Endothelial cell (in vitro differentiated cells): ENCODE measurements around the gene KLHL22. TPM values are rescaled to one million over a fixed set of nuclear protein-coding genes. Genes with fewer than 3 reads are reported as not detected.

ENCODE experiments used
- DNase-seq: peaks from one replicate; pipeline ENCODE4 v3.0.0; 2021; ENCODE audit warnings: low spot score
- H3K27ac Mint-ChIP-seq: one replicate; pipeline ENCODE4 v1.8.0; 2021; ENCODE audit warnings: mixed read lengths, inconsistent platforms; ENCODE audit not compliant: unreplicated experiment
- H3K27me3 Mint-ChIP-seq: one replicate; pipeline ENCODE4 v1.8.0; 2021; ENCODE audit warnings: mild to moderate bottlenecking, moderate library complexity, mixed read lengths, inconsistent platforms; ENCODE audit not compliant: unreplicated experiment
- H3K36me3 Mint-ChIP-seq: one replicate; pipeline ENCODE4 v1.8.0; 2021; ENCODE audit warnings: mild to moderate bottlenecking, low read depth, mixed read lengths, inconsistent platforms; ENCODE audit not compliant: unreplicated experiment
- H3K4me1 Mint-ChIP-seq: one replicate; pipeline ENCODE4 v1.8.0; 2021; ENCODE audit warnings: mild to moderate bottlenecking, mixed read lengths, inconsistent platforms; ENCODE audit not compliant: unreplicated experiment
- H3K4me3 Mint-ChIP-seq: one replicate; pipeline ENCODE4 v1.8.0; 2021; ENCODE audit warnings: mild to moderate bottlenecking, mixed read lengths, inconsistent platforms; ENCODE audit not compliant: unreplicated experiment
- H3K9me3 Mint-ChIP-seq: one replicate; pipeline ENCODE4 v1.8.0; 2021; ENCODE audit warnings: mixed read lengths, inconsistent platforms; ENCODE audit not compliant: unreplicated experiment
- total RNA-seq: library from RNA; stranded (reverse); fragmentation: NEBNext Ultra II Directional; extraction: Animal tissue kit (Norgen Biotek cat#: 25700); gene quantifications from one replicate; pipeline ENCODE4 v1.2.1, GENCODE V29; 2021; ENCODE audit not compliant: unreplicated experiment
- TF ChIP-seq, protein P1 (sequence below): fragments of 200-600 bp; sonication (generic); IDR thresholded peaks from one replicate; pipeline ENCODE4 v1.5.0; 2021; ENCODE audit warnings: antibody characterized with exemption; ENCODE audit not compliant: unreplicated experiment

The KLHL22 gene
- total RNA-seq, 1 donor from 2014 or later, result 19.4 TPM

DNA sequence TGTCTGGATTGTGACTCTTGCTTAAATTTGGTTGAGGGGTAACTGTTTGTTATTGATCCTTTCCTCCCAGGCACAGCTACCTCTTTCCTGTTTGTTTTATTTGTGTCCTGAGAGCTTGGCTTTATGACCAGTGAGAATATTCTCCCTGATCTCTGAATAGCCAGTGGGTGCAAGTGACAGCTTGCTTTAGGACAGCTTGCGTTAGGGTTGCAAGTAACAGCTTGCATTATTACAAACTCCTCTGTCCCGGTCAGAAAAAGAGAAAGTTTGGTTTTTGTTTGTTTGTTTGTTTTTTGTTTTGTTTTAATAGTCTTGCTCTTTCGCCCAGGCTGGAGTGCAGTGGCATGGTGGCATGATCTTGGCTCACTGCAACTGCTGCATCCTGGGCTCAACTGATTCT is 3.3 kb upstream of the KLHL22 start:
- no peaks in the 10 kb centered on the region for H3K9me3 Mint-ChIP-seq
- DNase-seq, result no peak
- peaks cover 7% of the 10 kb centered on the region for H3K27me3 Mint-ChIP-seq
- H3K4me3 Mint-ChIP-seq, result no peak overlapping the region
- H3K27ac Mint-ChIP-seq, result peak overlapping the region; percentile 30
- H3K4me1 Mint-ChIP-seq, result peaks cover 17% of the 10 kb centered on the region
- peaks cover 16% of the 10 kb centered on the region for H3K36me3 Mint-ChIP-seq
- TF ChIP-seq, protein P1, sequence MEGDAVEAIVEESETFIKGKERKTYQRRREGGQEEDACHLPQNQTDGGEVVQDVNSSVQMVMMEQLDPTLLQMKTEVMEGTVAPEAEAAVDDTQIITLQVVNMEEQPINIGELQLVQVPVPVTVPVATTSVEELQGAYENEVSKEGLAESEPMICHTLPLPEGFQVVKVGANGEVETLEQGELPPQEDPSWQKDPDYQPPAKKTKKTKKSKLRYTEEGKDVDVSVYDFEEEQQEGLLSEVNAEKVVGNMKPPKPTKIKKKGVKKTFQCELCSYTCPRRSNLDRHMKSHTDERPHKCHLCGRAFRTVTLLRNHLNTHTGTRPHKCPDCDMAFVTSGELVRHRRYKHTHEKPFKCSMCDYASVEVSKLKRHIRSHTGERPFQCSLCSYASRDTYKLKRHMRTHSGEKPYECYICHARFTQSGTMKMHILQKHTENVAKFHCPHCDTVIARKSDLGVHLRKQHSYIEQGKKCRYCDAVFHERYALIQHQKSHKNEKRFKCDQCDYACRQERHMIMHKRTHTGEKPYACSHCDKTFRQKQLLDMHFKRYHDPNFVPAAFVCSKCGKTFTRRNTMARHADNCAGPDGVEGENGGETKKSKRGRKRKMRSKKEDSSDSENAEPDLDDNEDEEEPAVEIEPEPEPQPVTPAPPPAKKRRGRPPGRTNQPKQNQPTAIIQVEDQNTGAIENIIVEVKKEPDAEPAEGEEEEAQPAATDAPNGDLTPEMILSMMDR, result no peak

DNA sequence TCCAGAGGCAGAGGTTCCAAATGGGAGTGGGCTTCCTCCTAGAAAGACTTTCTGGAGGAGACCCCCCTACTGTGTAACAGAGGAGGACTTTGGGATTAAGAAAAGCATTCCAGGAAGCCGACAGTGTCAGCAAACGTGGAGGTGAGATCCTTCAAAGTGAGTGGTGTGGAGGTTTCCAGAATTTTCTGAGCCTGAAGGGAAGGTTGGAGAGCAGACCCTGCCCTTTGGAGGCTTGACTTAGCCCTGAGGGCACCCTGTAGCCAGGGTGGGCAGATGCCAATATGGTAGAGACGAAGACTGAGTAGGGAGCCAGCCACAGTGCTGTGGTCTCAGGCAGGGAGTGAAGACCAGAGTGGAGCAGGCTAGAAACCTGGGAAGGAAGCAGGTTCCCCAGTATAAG is 1.8 kb upstream of the KLHL22 start:
- Mint-ChIP-seq H3K4me1 (peaks cover 17% of the 10 kb centered on the region), H3K36me3 (peaks cover 20% of the 10 kb centered on the region), H3K4me3 (peak overlapping the region; percentile 45), H3K9me3 (no peaks in the 10 kb centered on the region), H3K27me3 (peaks cover 10% of the 10 kb centered on the region), H3K27ac (no peak overlapping the region)
- TF ChIP-seq, protein P1, result no peak
- no peak for DNase-seq

DNA sequence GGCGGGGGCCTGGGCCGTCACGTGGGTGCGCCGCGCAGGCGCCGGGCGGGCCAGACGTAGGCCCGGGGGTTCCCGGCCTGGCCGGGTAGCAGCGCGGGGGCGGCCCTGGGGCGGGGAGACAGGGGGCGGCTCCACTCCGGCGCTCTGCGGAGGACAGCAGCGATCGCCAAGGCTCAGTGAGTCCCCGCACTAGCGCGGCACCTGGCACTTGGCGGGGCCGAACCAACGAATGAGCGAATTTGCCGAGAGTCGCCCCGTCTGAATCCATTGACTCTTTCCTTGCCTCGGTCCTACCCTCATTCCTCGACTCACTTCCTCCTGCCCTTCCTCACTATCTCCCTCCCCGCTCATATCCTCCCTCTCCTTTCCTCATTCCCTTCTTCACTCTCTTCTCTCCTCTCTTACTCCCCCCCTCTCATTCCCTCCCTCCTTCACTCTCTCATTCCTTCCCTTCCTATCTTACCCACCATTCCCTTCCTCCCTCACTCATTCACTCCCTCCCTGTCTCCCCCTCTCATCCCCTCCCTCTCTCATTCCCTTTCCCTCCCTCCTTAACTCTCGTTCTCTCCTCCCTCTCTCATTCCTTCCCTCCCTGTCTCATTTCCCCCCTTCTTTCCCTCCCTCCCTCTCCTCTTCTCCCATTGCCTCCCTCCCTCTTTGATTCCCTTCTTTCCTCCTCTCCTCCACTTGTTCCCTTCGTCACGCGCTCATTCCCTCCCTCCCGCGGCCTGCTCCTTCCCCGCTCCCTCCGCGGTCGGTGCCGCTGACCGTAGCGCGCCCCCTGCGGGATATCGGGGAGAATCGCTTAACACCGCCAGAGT is 476 bp upstream of the KLHL22 start:
- H3K4me1 Mint-ChIP-seq, result peaks cover 17% of the 10 kb centered on the region
- TF ChIP-seq, protein P1, result peak; percentile 73
- DNase-seq, result peak; percentile 93
- H3K4me3 Mint-ChIP-seq, result peak overlapping the region; percentile 97
- no peak overlapping the region for H3K27ac Mint-ChIP-seq
- peaks cover 10% of the 10 kb centered on the region for H3K27me3 Mint-ChIP-seq
- no peaks in the 10 kb centered on the region for H3K9me3 Mint-ChIP-seq
- peaks cover 16% of the 10 kb centered on the region for H3K36me3 Mint-ChIP-seq

DNA sequence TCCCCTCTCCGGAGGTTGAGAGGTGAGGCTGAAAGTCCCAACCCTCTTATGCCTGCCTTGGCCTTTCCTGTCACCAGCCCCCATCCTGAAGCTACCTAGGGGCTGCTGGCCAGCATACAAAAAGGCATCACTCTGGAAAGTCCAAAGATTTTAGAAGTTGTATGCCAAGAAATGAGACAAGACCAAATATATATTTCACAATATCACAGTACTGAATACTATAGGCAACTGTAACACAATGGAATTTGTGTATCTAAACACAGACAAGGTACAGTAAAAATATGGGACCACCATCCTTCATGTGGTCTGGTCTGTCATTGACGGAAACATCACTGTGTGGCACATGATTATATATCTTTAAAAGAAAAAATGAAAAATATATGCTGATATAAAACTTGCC is 4.2 kb downstream of the KLHL22 start:
- Mint-ChIP-seq H3K27me3 (peaks cover 7% of the 10 kb centered on the region), H3K4me3 (no peak overlapping the region), H3K36me3 (peaks cover 22% of the 10 kb centered on the region), H3K9me3 (no peaks in the 10 kb centered on the region), H3K4me1 (peaks cover 11% of the 10 kb centered on the region), H3K27ac (no peak overlapping the region)
- no peak for DNase-seq
- TF ChIP-seq, protein P1, result no peak

DNA sequence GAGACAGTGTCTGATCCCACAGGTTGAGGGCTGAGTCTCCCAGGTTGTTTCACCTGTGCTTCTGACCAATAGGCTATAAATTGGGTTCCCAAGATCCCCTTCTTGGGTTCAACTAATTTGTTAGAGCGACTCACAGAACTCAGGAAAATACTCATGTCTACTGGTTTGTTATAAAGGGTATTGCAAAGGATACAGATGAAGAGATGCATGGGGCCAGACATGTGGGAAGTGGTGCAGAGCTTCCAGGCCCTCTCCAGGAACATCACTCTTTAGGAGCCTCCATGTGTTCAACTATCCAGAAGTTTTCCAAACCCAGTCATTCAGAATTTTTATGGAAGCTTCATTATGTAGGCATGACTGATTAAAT is 4.7 kb downstream of the KLHL22 start:
- Mint-ChIP-seq H3K4me3 (no peak overlapping the region), H3K36me3 (peaks cover 25% of the 10 kb centered on the region), H3K27me3 (peaks cover 5% of the 10 kb centered on the region), H3K9me3 (no peaks in the 10 kb centered on the region), H3K4me1 (peaks cover 11% of the 10 kb centered on the region), H3K27ac (no peak overlapping the region)
- TF ChIP-seq, protein P1, result no peak
- DNase-seq, result no peak
